ENCODE results near the gene TBC1D1.

Gene TBC1D1

DNA sequence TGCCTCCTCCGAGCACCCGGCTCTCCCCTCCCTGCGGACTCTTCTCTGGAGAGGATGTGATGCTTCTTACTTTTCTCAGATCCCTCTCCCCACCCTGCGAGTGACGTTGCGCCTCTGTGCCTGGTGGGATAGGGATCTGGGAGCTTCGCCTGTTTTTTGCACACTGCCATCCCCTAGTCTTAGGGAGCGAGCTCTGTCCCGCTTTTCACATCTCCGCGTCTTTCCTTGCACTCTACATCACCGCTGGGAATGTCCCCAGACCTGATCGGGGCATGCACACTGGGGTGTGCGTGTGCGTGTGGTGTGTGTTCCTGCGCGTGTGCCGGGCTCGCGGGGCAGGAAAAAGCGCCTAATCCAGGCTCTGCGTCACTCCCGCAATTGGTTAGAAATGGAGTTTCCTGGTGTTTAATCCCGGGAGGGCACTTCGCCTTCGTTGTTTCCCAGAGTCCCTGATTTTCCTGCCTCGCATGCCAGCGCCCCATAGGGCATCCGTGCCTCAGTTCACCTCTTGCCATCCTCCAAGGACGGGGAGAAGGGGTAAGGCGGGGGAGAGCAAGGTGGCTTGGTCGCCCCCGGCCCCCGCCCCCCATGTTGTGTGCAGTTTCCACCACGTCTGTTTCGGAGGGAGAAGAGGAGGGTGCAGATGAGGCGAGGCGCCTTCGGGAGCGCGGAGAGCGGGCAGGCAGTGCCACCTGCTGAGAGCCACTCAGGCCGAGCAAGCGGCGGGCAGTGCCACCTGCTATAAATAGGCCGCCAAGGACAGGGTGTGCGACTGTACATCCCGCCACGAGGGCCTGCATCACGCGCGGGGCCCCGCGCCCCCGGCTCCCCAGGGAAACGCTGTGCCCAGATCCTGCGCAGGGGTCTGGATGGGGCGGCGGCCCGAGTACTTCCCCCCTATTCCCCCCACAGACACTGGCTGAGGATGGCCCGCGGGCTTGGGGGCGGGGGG is 759 bp upstream of the TBC1D1 start:
- FAIRE-seq (peak; percentile 24), DNase-seq (ENCODE audit: extremely low spot score, insufficient read length, low read depth) (no peak)

- DNase-seq (ENCODE audit: extremely low spot score, insufficient read length, low read depth) (peak; percentile 52), FAIRE-seq (peak; percentile 93)
Measured at GRCh38 chr4:37891260-37892159, 626 bp downstream of the TBC1D1 start.

GRCh38 chr4:37892641-37893040 is 1.8 kb downstream of the TBC1D1 start:
- DNase-seq (ENCODE audit: extremely low spot score, insufficient read length, low read depth), result peak; percentile 30

GRCh38 chr4:37893164-37893563 is 2.3 kb downstream of the TBC1D1 start:
- DNase-seq (ENCODE audit: extremely low spot score, insufficient read length, low read depth) (no peak), FAIRE-seq (peak; percentile 21)

More at GRCh38 chr4:37892641-37893040, 1.8 kb downstream of the TBC1D1 start:
- peak; percentile 83 for FAIRE-seq

DNA sequence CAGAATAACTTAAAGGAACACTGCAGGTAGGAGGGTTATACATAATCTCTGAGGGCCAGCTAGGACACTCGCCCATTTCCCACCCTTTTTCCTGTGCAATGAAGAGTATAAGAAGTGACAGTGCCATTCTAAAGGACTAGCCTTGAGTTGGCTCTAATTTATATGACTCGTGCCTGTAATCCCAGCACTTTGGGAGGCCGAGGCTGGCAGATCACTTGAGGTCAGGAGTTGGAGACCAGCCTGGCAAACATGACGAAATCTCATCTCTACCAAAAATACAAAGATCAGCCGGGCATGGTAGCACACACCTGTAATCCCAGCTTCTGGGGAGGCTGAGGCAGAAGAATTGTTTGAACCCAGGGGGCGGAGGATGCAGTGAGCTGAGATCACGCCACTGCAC is 4.4 kb downstream of the TBC1D1 start:
- FAIRE-seq (no peak), DNase-seq (ENCODE audit: extremely low spot score, insufficient read length, low read depth) (no peak)

DNA sequence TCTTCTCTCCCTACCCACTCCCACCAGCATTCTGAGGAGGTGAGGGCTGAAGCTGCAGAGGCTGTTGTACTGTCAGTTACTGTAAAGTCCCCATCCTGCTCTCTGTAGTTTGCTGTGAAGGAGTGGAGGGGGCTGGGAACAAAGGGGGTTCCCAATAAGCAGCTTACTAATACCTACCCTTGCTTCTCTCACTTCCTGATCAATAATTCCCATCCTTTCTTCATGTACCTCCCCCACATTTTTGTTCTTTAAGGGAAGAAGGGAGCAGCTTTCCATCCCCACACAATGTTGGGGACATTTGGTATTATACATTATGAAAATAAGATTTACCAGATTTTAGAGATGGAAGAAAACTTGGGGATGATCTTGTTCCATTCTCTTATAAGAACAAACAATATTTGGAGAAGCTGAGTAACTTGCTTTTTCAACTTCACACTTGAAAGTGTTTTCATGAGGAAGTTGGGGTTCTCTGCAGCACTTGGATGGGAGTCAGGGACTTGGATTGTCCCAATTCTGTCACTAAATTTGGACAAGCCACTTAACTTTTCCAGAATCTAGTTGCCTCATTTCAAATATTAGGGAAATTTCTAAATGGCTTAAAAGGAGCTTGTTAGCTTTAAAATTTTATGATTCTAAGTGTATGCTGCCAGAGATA is 5.4 kb downstream of the TBC1D1 start:
- DNase-seq (ENCODE audit: extremely low spot score, insufficient read length, low read depth) (no peak), FAIRE-seq (peak; percentile 29)

GRCh38 chr4:37902212-37902611 is 11.3 kb downstream of the TBC1D1 start:
- no peak for DNase-seq (ENCODE audit: extremely low spot score, insufficient read length, low read depth)
- no peak for FAIRE-seq

- FAIRE-seq (no peak), DNase-seq (ENCODE audit: extremely low spot score, insufficient read length, low read depth) (no peak)
Measured at GRCh38 chr4:37902738-37903693, 12.1 kb downstream of the TBC1D1 start.

DNA sequence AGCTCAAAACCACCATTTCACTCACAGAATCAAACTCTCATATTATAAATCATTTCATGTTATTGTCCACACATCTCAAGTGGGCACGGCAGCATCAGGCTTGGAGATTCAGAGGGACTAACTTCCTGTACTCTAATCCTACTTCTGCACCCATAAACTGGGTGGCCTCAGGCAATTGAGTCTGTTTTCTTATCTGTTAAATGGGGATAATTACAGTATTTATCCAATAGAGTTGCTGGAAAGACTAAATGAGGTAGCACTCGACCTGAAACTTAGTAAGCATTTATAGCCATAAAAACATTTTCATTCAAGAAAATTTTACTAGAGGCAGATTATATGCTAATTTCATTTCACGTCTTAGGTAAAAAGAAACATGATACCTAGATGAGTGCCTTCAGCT is 13.0 kb downstream of the TBC1D1 start:
- FAIRE-seq (no peak), DNase-seq (ENCODE audit: extremely low spot score, insufficient read length, low read depth) (no peak)

- FAIRE-seq, result no peak
- DNase-seq (ENCODE audit: extremely low spot score, insufficient read length, low read depth), result no peak
Measured at GRCh38 chr4:37904824-37905223, 13.9 kb downstream of the TBC1D1 start.

DNA sequence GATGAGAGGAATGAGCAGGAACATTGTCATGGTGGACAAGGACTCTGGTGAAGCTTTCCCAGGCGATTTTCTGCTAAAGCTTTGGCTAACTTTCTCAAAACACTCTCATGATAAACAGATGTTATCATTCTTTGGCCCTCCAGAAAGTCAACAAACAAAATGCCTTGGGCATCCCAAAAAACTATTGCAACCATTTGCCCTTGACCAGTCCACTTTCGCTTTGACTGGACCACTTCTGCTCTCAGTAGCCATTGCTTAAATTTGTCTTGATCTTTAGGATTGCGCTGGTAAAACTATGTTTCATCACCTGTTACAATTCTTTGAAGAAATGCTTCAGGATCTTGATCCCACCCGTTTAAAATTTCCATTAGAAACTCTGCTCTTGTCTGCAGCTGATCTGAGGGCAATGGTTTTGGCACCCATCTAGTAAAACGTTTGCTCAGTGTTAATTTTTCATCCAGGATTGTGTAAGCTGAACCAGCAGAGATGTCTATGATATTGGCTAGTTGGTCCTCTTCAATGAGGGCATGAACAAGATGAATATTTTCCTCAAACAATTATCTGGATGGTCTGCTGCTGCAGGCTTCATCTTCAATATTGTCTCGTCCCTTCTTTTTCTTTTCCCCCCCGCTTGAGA is 14.8 kb downstream of the TBC1D1 start:
- no peak for FAIRE-seq
- DNase-seq (ENCODE audit: extremely low spot score, insufficient read length, low read depth), result no peak

GRCh38 chr4:37908488-37909331 is 17.8 kb downstream of the TBC1D1 start:
- DNase-seq (ENCODE audit: extremely low spot score, insufficient read length, low read depth) (no peak), FAIRE-seq (no peak)

DNA sequence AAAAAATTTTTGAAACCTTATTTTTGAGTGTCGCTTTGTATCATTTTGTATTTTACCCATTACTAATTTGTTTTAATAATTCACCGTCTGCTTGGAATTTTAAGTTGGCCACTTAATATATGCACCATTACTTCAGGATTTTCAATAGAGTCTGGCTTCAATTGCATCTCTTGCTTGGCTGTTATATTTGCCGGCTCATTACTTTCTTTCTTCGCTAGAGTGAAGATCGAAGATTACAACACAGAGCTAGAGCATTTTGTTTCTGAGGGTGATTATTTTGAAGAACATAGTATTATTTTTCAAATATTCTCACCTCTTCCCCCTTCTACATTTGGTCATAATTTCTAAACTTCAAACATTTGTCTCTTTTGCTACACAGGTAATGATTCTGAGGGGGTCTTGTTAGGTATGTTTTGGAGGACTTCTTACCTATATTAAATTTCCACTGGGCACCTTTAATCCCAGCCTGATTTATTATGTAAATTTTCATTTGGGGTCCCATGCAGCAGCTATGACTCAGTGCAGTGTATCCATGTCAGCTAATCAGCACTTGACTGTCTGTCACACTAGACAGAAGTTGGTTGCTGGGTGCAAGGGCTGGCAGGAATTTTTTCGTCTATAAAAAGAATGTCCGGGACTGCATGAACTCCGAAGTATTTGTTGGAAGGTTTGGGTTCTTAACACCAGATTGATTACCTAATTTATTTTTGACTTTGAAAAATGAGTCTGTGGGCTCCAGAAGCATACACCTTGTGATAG is 18.6 kb downstream of the TBC1D1 start:
- FAIRE-seq (no peak), DNase-seq (ENCODE audit: extremely low spot score, insufficient read length, low read depth) (no peak)

- no peak for DNase-seq (ENCODE audit: extremely low spot score, insufficient read length, low read depth)
- FAIRE-seq, result no peak
Measured at GRCh38 chr4:37910091-37910486, 19.2 kb downstream of the TBC1D1 start.

GRCh38 chr4:37914539-37914938 is 23.7 kb downstream of the TBC1D1 start:
- no peak for DNase-seq (ENCODE audit: extremely low spot score, insufficient read length, low read depth)
- no peak for FAIRE-seq

- DNase-seq (ENCODE audit: extremely low spot score, insufficient read length, low read depth) (no peak), FAIRE-seq (no peak)
Measured at GRCh38 chr4:37917388-37917787, 26.5 kb downstream of the TBC1D1 start.

- DNase-seq (ENCODE audit: extremely low spot score, insufficient read length, low read depth) (no peak), FAIRE-seq (peak; percentile 24)
Measured at GRCh38 chr4:37918653-37919052, 27.8 kb downstream of the TBC1D1 start.
